Measurements from ENCODE around the gene SORL1-AS1.
"Not testable (repeated sequence)": the region's sequence is repeated elsewhere in the genome, so short reads cannot be mapped to it uniquely, and the experiment has no call there.

Gene SORL1-AS1

GRCh38 chr11:121426476-121427399 lies 26.0 kb downstream of the SORL1-AS1 start:
- no peak for DNase-seq

- DNase-seq, result no peak
These were observed 26.9 kb downstream of the SORL1-AS1 start for GRCh38 chr11:121425828-121426227.

GRCh38 chr11:121422675-121423074 lies 30.1 kb downstream of the SORL1-AS1 start:
- DNase-seq, result no peak

- DNase-seq, result no peak
These were observed 31.4 kb downstream of the SORL1-AS1 start for GRCh38 chr11:121421149-121421901.

GRCh38 chr11:121420398-121420797 lies 32.4 kb downstream of the SORL1-AS1 start:
- no peak for DNase-seq

- no peak for DNase-seq
These were observed 32.9 kb downstream of the SORL1-AS1 start for GRCh38 chr11:121419836-121420235.

- peak; percentile 8 for DNase-seq
These were observed 34.1 kb downstream of the SORL1-AS1 start for GRCh38 chr11:121418625-121419114.

GRCh38 chr11:121417607-121418006 lies 35.2 kb downstream of the SORL1-AS1 start:
- no peak for DNase-seq

- DNase-seq, result peak; percentile 9
These were observed 35.7 kb downstream of the SORL1-AS1 start for GRCh38 chr11:121417055-121417551.

GRCh38 chr11:121415856-121416255 lies 36.9 kb downstream of the SORL1-AS1 start:
- no peak for DNase-seq

- DNase-seq, result no peak
These were observed 38.4 kb downstream of the SORL1-AS1 start for GRCh38 chr11:121414141-121414913.

GRCh38 chr11:121412711-121413415 lies 39.9 kb downstream of the SORL1-AS1 start:
- no peak for DNase-seq

GRCh38 chr11:121412000-121412587 lies 40.7 kb downstream of the SORL1-AS1 start:
- no peak for DNase-seq

GRCh38 chr11:121411330-121411729 lies 41.4 kb downstream of the SORL1-AS1 start:
- DNase-seq, result not testable (repeated sequence)

- DNase-seq, result not testable (repeated sequence)
These were observed 42.7 kb downstream of the SORL1-AS1 start for GRCh38 chr11:121410041-121410440.

GRCh38 chr11:121408830-121409229 lies 43.9 kb downstream of the SORL1-AS1 start:
- DNase-seq, result no peak

GRCh38 chr11:121406291-121406690 lies 46.5 kb downstream of the SORL1-AS1 start:
- DNase-seq, result no peak

GRCh38 chr11:121405646-121406045 lies 47.1 kb downstream of the SORL1-AS1 start:
- DNase-seq, result no peak

- no peak for DNase-seq
These were observed 58.0 kb downstream of the SORL1-AS1 start for GRCh38 chr11:121394785-121395184.

GRCh38 chr11:121393855-121394254 lies 58.9 kb downstream of the SORL1-AS1 start:
- no peak for DNase-seq

- DNase-seq, result no peak
These were observed 60.9 kb downstream of the SORL1-AS1 start for GRCh38 chr11:121391914-121392313.

GRCh38 chr11:121389651-121390050 lies 63.1 kb downstream of the SORL1-AS1 start:
- DNase-seq, result no peak

Data from activated T-cell treated with anti-CD3 and anti-CD28 coated beads for 4 hours (primary cell).